ENCODE measurements around the gene LRPAP1.

The LRPAP1 gene

GRCh38 chr4:3500111-3500510 is 32.1 kb downstream of the LRPAP1 start:
- no peak for TF ChIP-seq CTCF (IDR thresholded peaks at IDR 0.05; ENCODE audit: insufficient read depth, low read length, missing control alignments)
- no peak overlapping the region for H3K4me3 ChIP-seq (ENCODE audit: low read depth, low read length)
- ChIA-PET CTCF (interaction anchor here (0.7 kb wide), 1 partner anchor 19 kb away, joined by 4 read pairs; no protein-coding TSS in a partner anchor), POLR2A (no interaction called here)
- DNase-seq (ENCODE audit: low read depth, low spot score) = no peak

GRCh38 chr4:3499710-3500109 is 32.5 kb downstream of the LRPAP1 start:
- TF ChIP-seq CTCF (IDR thresholded peaks at IDR 0.05; ENCODE audit: insufficient read depth, low read length, missing control alignments) = no peak
- no peak for DNase-seq (ENCODE audit: low read depth, low spot score)
- CTCF ChIA-PET = no interaction called here
- POLR2A ChIA-PET = no interaction called here
- H3K4me3 ChIP-seq (ENCODE audit: low read depth, low read length) = no peak overlapping the region

- no peak overlapping the region for H3K4me3 ChIP-seq (ENCODE audit: low read depth, low read length)
- no peak for DNase-seq (ENCODE audit: low read depth, low spot score)
- no peak for TF ChIP-seq CTCF (IDR thresholded peaks at IDR 0.05; ENCODE audit: insufficient read depth, low read length, missing control alignments)
- CTCF ChIA-PET = no interaction called here
- POLR2A ChIA-PET = no interaction called here
Observed at GRCh38 chr4:3498901-3499510, 33.2 kb downstream of the LRPAP1 start.

- TF ChIP-seq CTCF (IDR thresholded peaks at IDR 0.05; ENCODE audit: insufficient read depth, low read length, missing control alignments) = no peak
- no peak overlapping the region for H3K4me3 ChIP-seq (ENCODE audit: low read depth, low read length)
- DNase-seq (ENCODE audit: low read depth, low spot score) = no peak
- ChIA-PET CTCF (no interaction called here), POLR2A (no interaction called here)
Observed at GRCh38 chr4:3498407-3498806, 33.8 kb downstream of the LRPAP1 start.

GRCh38 chr4:3497523-3498389 is 34.5 kb downstream of the LRPAP1 start:
- CTCF ChIA-PET = no interaction called here
- DNase-seq (ENCODE audit: low read depth, low spot score) = no peak

More at GRCh38 chr4:3497523-3498389, 34.5 kb downstream of the LRPAP1 start:
- no peak for TF ChIP-seq CTCF (IDR thresholded peaks at IDR 0.05; ENCODE audit: insufficient read depth, low read length, missing control alignments)
- H3K4me3 ChIP-seq (ENCODE audit: low read depth, low read length) = no peak overlapping the region
- POLR2A ChIA-PET = no interaction called here
